HepG2 (cell line): ENCODE data around the gene CCND1. TPM values are rescaled to one million over a fixed set of nuclear protein-coding genes. Genes with fewer than 3 reads are reported as not detected.

Experiments
- AHR ChIP-seq: IDR thresholded peaks from 2 replicates; pipeline ENCODE4 v1.6.1; 2018; ENCODE audit warnings: missing genetic modification reagents, missing compliant biosample characterization
- KDM5B ChIP-seq: sonication (generic); formaldehyde crosslinking; IDR thresholded peaks from 2 replicates; pipeline ENCODE4 v1.4.0; 2020; ENCODE audit warnings: missing genetic modification reagents, mild to moderate bottlenecking, borderline replicate concordance
- MEIS2 ChIP-seq: sonication (generic); formaldehyde crosslinking; IDR thresholded peaks from 2 replicates; pipeline ENCODE4 v1.9.0; 2021; ENCODE audit warnings: mild to moderate bottlenecking, missing genetic modification reagents
- MTERF4 ChIP-seq: sonication (generic); formaldehyde crosslinking; IDR thresholded peaks from 2 replicates; pipeline ENCODE4 v1.8.0; 2023; ENCODE audit warnings: mild to moderate bottlenecking, missing genetic modification reagents
- PCBP2 ChIP-seq: fragments of 200-400 bp; formaldehyde crosslinking; optimal IDR thresholded peaks from 2 replicates; pipeline ENCODE3; 2018; ENCODE audit warnings: low read length, low read depth; ENCODE audit not compliant: poor library complexity, severe bottlenecking
- RFX1 ChIP-seq: fragments of 450-650 bp; IDR thresholded peaks from 2 replicates; pipeline ENCODE4 v1.6.1; 2017
- RFX3 ChIP-seq: IDR thresholded peaks from 2 replicates; pipeline ENCODE4 v1.6.1; 2016; ENCODE audit warnings: missing biosample characterization, missing genetic modification reagents
- SALL2 ChIP-seq: sonication (generic); formaldehyde crosslinking; IDR thresholded peaks from 2 replicates; pipeline ENCODE4 v1.8.1; 2023; ENCODE audit warnings: mild to moderate bottlenecking, missing genetic modification reagents, inconsistent platforms
- SIX4 ChIP-seq: sonication (generic); formaldehyde crosslinking; IDR thresholded peaks from 2 replicates; pipeline ENCODE4 v1.4.0; 2020; ENCODE audit warnings: missing genetic modification reagents
- TBX2 ChIP-seq: sonication (generic); formaldehyde crosslinking; IDR thresholded peaks from 2 replicates; pipeline ENCODE4 v1.5.0; 2020; ENCODE audit warnings: missing genetic modification reagents, mild to moderate bottlenecking, borderline replicate concordance
- TGIF2 ChIP-seq: IDR thresholded peaks from 2 replicates; pipeline ENCODE4 v1.6.1; 2016; ENCODE audit warnings: control low read depth, missing compliant biosample characterization
- ZMYM2 ChIP-seq: sonication (generic); formaldehyde crosslinking; IDR thresholded peaks from 2 replicates; pipeline ENCODE4 v1.8.0; 2022; ENCODE audit warnings: mild to moderate bottlenecking, missing genetic modification reagents
- ZNF101 ChIP-seq: sonication (generic); formaldehyde crosslinking; IDR thresholded peaks from 2 replicates; pipeline ENCODE4 v1.4.0; 2020; ENCODE audit warnings: mild to moderate bottlenecking, low read depth, missing genetic modification reagents, borderline replicate concordance
- ZNF251 ChIP-seq: sonication (generic); formaldehyde crosslinking; IDR thresholded peaks from 2 replicates; pipeline ENCODE4 v1.9.0; 2021; ENCODE audit warnings: mild to moderate bottlenecking, missing genetic modification reagents
- ZNF280D ChIP-seq: sonication (generic); formaldehyde crosslinking; IDR thresholded peaks from 2 replicates; pipeline ENCODE4 v1.5.1; 2020; ENCODE audit warnings: mild to moderate bottlenecking, missing genetic modification reagents
- polyA plus RNA-seq, 8 experiments: library from polyadenylated mRNA; depleted of rRNA in 3 of 8; stranded (reverse) in 7 of 8; unstranded in 1 of 8; fragments of >200 nt; fragmentation: Illumina TruSeq in 4 of 8; extraction: Trizol in 4 of 8; gene quantifications; 2 replicates each; pipeline versions ENCODE4 v1.2.1 to v1.2.3, GENCODE V29; 2011 to 2016; ENCODE audit warnings: low read depth in 4 of 8, missing spikeins in 1 of 8, mixed read lengths in 1 of 8; ENCODE audit not compliant: insufficient read depth in 1 of 8
- total RNA-seq, 5 experiments: library from RNA; depleted of rRNA; stranded (reverse); fragments of >200 nt; fragmentation: Illumina TruSeq; extraction: Trizol; gene quantifications; 2 replicates each; pipeline ENCODE4 v1.2.3, GENCODE V29; 2016; ENCODE audit warnings: low read depth in 1 of 5
- TF ChIP-seq, protein P1 (sequence below): fragments of 450-650 bp; IDR thresholded peaks from 2 replicates; pipeline ENCODE4 v1.6.1; 2016
- TF ChIP-seq, protein P2 (sequence below): sonication (generic); formaldehyde crosslinking; IDR thresholded peaks from 2 replicates; pipeline ENCODE4 v1.4.0; 2020; ENCODE audit warnings: mild to moderate bottlenecking, missing genetic modification reagents
- TF ChIP-seq, protein P3 (sequence below): sonication (generic); formaldehyde crosslinking; IDR thresholded peaks from 2 replicates; pipeline ENCODE4 v1.4.0; 2020; ENCODE audit warnings: mild to moderate bottlenecking, missing genetic modification reagents
- TF ChIP-seq, protein P4 (sequence below): IDR thresholded peaks from 2 replicates; pipeline ENCODE4 v1.6.1; 2012; ENCODE audit warnings: inconsistent platforms

CCND1 gene
- total and polyA plus RNA-seq, 2 of the 13 experiments (the other 11 are each of a cell fraction or from before 2014, with no cell fraction given), result 107 to 136 TPM

DNA sequence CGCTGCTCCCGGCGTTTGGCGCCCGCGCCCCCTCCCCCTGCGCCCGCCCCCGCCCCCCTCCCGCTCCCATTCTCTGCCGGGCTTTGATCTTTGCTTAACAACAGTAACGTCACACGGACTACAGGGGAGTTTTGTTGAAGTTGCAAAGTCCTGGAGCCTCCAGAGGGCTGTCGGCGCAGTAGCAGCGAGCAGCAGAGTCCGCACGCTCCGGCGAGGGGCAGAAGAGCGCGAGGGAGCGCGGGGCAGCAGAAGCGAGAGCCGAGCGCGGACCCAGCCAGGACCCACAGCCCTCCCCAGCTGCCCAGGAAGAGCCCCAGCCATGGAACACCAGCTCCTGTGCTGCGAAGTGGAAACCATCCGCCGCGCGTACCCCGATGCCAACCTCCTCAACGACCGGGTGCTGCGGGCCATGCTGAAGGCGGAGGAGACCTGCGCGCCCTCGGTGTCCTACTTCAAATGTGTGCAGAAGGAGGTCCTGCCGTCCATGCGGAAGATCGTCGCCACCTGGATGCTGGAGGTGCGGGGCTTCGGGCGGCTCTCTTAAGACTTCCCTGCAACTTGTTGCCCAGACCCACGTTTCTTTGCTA lies at the start of gene CCND1 (continued):
- TF ChIP-seq, protein P1, sequence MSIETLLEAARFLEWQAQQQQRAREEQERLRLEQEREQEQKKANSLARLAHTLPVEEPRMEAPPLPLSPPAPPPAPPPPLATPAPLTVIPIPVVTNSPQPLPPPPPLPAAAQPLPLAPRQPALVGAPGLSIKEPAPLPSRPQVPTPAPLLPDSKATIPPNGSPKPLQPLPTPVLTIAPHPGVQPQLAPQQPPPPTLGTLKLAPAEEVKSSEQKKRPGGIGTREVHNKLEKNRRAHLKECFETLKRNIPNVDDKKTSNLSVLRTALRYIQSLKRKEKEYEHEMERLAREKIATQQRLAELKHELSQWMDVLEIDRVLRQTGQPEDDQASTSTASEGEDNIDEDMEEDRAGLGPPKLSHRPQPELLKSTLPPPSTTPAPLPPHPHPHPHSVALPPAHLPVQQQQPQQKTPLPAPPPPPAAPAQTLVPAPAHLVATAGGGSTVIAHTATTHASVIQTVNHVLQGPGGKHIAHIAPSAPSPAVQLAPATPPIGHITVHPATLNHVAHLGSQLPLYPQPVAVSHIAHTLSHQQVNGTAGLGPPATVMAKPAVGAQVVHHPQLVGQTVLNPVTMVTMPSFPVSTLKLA, result no peak
- TF ChIP-seq AHR (CRISPR knock-in tag) (0 out of 2 replicates have a peak, but pooled peaks have one; percentile 69), SALL2 (CRISPR knock-in tag) (peak; percentile 66), MEIS2 (CRISPR knock-in tag) (peak; percentile 80), ZNF251 (no peak), ZNF101 (CRISPR knock-in tag) (no peak), MTERF4 (no peak), ZMYM2 (CRISPR knock-in tag) (no peak), ZNF280D (CRISPR knock-in tag) (no peak), TBX2 (CRISPR knock-in tag) (peak; percentile 56; the same call in 1 of the 2 replicates), PCBP2 (no peak), RFX1 (no peak), TGIF2 (CRISPR knock-in tag) (peak; percentile 41; the same call in 1 of the 2 replicates), SIX4 (CRISPR knock-in tag) (no peak), KDM5B (CRISPR knock-in tag) (peak; percentile 84), RFX3 (CRISPR knock-in tag) (no peak)
- TF ChIP-seq, protein P2, sequence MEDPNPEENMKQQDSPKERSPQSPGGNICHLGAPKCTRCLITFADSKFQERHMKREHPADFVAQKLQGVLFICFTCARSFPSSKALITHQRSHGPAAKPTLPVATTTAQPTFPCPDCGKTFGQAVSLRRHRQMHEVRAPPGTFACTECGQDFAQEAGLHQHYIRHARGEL (CRISPR knock-in tag), result no peak
- TF ChIP-seq, protein P3, sequence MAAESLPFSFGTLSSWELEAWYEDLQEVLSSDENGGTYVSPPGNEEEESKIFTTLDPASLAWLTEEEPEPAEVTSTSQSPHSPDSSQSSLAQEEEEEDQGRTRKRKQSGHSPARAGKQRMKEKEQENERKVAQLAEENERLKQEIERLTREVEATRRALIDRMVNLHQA, result no peak
- TF ChIP-seq, protein P4, sequence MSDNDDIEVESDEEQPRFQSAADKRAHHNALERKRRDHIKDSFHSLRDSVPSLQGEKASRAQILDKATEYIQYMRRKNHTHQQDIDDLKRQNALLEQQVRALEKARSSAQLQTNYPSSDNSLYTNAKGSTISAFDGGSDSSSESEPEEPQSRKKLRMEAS, result peak; percentile 70
